CD4-positive, alpha-beta T cell treated with Interleukin-1 beta for 1 hour (primary cell): ENCODE results near the gene NFATC3.
"Not testable (repeated sequence)": the region's sequence is repeated elsewhere in the genome, so short reads cannot be mapped to it uniquely, and the experiment has no call there.

Source experiments
- DNase-seq, 2 donors: peaks; one replicate each; pipeline ENCODE4 v3.0.0-alpha.2; 2020 to 2022

The NFATC3 gene

DNA sequence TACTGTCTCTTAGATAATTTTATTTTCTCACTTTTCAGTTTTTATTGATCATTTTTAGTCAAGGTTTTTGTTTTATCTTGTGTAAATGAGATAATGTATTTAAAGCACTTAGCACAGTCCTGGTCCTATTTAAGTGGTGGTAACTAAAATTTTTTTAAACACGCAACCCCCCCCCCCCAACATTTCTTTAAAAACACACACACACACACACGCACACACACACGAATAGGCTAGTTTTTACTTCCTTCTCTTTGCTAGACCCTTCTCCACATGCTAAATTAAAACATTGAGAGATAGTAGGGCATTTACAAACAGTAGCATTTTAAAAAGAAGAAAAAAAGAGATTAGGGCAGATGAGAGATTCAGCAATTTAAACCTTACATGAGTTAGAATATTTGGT lies 5.0 kb downstream of the NFATC3 start:
- no peak for DNase-seq

DNA sequence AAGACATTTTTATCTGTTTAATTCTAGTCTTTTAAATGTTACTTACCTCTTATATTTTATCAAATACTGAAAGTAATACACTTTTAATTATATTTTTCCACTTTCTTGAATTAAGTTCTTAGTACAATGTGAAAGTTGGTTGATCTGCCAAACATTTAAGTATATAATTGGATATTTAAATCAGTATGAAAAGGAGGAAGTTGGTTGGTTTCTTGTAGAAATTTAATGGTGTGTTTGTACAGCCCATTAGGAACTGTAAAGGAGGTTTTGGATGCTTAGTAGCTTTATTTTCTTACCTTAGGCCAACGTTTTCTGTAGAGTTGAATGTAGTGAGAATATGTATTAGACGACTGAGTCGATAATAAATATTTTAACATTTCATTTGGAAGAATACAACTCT lies 5.4 kb downstream of the NFATC3 start:
- DNase-seq: no peak

DNA sequence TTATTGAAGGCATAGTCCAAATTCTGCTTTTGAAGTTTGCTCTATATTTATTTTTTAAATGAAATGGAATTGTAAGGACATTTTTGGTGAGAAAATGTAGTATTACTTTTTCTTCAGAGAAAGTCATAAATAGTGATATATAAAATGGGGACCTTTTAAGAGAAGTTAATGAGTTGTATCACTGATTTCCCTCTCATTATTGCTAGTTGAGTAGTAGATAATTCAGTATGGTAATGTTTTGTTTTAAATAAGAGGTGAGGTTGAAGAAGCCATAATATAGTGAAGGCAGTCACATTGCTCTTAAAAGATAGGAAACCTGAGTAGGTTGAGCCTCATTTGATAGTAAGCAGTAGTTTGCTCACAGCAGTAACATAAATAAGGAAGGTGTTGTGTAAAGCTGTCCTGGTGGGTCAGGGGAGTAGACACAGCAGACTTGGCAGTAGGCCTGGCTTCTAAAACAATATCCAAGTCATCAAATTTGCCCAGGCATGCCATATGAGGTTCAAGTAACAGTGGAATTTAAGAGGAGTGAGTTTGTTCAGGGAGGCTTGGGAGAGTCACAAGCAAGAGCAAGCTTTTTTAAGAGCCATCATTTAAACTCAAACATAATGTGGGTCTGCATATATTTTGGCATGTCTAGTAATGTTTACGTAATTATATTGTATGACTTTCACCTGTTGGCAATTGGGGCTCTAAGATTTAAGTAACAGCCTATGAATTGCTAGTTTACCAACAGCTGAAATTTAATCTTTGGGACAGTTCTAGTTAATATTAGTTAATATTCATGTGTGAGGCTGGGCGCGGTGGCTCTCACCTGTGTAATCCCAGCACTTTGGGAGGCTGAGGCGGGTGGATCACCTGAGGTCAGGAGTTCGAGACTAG lies 6.5 kb downstream of the NFATC3 start:
- no peak for DNase-seq

DNA sequence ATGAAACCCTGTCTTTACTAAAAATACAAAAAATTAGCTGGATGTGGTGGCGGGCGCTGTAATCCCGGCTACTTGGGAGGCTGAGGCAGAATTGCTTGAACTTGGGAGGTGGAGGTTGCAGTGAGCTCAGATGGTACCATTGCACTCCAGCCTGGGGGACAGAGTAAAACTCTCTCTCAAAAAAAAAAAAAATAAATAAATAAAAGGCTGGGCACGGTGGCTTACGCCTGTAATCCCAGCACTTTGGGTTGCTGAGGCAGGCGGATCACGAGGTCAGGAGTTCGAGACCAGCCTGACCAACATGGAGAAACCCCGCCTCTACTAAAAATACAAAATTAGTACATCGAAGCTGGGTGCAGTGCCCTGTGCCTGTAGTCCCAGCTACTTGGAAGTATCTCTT lies 7.1 kb downstream of the NFATC3 start:
- not testable (repeated sequence) for DNase-seq

DNA sequence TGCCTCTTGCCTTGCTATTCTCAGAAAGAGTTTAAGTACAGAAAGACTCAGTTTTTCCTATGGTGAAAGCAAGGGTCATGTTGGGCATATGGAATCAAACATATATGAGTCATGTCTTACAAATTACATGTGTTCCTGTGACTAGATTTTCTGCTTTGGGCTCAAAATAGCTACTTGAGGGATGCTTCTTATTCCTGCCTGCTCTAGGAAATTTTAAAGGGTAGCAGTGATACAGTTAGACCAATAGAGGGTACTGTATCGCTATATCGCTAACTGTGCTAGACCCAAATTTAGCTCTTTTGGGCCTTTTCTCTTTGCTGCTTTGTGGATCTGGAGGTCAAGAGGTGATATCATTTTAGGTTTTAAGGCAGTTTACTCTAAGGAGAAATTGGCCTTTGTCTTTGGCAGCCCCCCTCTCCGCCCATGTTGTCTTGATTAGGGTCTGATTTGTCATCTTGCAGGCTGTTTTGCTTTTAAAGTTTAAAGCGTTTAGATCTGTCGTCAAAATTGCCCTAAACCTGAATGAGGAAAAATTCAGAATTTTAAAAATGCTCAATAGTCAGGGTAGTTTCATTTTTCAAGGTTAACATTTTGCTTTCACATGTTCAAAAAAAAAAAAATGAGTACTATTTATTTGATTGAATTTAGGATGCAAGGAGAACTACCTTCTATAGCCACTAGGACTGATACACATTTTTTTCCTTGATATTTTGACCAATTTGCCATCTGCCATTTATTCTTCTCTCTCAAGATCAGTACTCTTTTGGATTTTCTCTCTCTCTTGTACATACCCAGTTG lies 8.8 kb downstream of the NFATC3 start:
- DNase-seq: peak in 1 of 2 donors; percentile 50

DNA sequence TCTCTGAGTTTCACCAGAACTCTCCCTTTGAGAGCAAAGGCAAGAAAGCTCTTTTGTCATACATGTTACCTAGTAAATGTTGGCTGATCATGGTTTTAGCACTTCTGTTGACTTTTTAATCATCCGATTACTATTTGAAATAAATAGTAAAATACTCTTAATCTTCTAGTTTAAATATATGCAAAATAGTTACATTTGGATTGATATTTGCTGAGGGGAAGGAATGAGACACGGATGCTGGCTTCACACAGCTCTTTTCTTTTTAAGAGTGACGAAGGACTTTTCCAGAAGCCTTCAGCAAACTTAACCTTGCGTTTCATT lies 9.4 kb downstream of the NFATC3 start:
- DNase-seq: no peak

DNA sequence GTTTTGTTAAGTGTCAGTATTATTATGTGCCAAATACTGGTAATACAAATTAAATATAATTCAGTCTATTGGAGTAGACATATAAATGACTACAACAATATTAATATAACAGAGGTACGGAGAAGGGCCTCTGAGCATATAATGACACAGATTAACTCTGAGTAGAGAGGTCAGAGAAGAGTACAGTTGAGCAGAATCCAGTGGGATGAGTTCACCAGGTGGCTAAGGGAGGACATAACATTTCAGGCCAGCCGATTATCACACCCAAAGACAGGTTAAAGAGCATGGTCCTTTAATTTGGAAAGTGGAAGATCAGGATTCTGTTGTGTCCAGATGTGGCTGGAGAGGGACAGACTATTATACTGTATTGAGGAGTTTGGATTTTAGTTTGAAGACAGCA lies 11.3 kb downstream of the NFATC3 start:
- no peak for DNase-seq

DNA sequence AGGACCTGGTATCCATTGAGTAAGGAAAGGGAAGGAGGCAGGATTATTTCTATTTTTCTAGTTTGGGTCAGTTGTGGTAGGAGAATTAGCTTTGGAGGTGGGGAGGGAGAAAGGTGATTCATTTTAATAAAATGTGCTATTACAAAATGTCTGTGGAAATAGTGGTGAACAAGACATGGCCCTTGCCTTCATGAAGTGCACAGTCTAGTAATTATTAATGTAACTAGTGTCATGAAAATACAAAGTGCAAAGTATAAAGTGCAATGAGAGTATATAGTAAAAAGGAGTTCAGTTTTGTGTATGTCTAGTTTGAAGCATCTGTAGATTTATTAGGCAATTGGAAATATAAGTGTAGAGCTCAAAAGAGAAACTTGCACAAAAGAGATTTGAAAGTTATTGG lies 11.9 kb downstream of the NFATC3 start:
- no peak for DNase-seq

DNA sequence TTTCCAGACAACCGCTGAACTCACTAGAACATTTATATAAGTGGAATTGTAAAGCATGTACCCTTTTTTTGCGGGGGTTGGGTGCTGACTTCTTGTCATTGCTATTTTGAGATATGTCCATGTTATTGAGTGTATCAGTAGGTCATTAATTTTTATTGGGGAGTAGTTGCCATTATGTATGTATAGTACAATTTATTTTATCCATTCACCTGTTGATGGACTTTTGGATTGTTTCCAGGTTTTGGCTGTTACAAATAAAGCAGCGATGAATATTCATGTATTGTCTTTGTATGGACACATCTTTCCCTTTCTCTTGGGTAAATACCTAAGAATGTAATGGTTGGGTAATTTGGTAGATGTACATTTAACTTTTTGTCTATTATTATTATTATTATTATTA lies 12.7 kb downstream of the NFATC3 start:
- no peak for DNase-seq

DNA sequence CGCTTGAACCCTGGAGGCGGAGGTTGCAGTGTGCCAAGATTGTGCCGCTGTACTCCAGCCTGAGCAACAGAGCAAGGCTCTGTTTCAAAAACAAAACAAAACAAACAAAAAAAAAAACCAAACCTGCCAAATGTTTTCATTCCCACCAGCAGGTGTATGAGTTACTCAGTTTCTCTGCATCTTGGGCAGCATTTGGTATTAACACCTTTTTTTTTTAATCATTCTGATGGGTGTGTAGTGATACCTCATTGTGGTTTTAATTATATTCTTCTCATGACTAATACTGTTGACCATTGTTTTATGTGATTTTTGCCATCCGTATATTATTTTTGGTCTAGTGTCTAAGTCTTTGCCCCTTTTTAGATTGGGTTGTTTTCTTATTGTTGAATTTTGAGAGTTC lies 15.3 kb downstream of the NFATC3 start:
- no peak for DNase-seq

DNA sequence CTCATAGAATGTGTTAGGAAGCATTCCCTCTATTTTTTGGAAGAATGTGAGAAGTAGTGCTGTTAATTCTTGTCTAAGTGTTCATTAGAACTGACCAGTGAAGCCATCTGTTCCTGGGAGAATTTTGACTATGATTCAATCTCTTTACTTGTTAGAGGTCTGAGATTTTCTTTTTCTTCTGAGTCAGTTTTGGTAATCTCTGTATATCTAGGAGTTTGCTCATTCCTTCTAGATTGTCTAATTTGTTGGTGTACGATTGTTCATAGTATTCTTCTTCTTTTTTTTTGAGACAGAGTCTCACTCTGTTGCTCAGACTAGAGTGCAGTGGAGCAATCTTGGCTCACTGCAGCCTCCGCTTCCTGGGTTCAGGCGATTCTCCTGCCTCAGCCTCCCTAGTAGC lies 20.4 kb downstream of the NFATC3 start:
- no peak for DNase-seq

DNA sequence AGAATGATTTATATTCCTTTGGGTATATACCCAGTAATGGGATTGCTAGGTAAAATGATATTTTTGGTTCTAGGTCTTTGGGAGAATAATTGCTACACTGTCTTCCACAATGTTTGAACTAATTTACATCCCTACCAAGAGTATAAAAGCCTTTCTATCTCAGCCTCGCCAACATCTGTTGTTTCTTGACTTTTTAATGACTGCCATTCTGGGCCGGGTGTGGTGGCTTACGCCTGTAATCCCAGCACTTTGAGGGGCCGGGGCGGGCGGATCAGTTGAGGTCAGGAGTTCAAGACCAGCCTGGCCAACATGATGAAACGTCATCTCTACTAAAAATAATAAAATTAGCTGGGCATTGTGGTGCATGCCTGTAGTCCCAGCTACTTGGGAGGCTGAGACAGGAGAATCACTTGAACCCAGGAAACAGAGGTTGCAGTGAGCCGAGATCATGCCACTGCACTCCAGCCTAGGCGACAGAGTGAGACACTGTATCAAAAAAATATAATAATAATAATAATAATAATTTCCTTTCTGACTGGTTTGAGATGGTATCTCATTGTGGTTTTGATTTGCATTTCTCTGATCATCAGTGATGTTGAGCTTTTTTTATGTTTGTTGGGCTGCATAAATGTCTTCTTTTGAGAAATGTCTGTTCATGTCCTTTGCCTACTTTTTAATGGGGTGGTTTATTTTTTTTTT lies 22.2 kb downstream of the NFATC3 start:
- DNase-seq: not testable (repeated sequence)

DNA sequence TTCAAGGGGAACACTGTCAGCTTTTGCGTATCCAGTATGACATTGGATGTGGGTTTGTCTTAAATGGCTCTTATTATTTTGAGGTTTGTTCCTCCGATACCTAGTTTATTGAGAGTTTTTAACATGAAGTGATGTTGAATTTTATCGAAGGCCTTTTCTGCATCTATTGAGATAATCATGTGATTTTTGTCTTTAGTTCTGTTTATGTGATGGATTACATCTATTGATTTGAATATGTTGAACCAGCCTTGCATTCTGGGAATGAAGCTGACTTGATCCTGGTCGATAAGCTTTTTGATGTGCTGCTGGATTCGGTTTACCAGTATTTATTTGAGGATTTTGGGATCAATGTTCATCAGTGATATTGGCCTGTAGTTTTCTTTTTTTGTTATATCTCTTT lies 24.0 kb downstream of the NFATC3 start:
- not testable (repeated sequence) for DNase-seq

DNA sequence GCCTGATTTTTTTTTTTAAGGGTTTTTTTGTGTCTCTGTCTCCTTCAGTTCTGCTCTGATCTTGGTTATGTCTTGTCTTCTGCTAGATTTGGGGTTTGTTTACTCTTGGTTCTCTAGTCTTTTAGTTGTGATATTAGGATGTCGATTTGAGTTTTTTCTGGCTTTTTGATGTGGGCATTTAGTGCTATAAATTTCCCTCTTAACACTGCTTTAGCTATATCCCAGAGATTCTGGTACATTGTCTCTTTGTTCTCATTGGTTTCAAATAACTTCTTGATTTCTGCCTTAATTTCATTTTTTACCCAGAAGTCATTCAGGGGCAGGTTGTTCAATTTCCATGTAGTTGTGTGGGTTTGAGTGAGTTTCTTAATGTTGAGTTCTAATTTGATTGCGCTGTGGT lies 25.4 kb downstream of the NFATC3 start:
- not testable (repeated sequence) for DNase-seq

DNA sequence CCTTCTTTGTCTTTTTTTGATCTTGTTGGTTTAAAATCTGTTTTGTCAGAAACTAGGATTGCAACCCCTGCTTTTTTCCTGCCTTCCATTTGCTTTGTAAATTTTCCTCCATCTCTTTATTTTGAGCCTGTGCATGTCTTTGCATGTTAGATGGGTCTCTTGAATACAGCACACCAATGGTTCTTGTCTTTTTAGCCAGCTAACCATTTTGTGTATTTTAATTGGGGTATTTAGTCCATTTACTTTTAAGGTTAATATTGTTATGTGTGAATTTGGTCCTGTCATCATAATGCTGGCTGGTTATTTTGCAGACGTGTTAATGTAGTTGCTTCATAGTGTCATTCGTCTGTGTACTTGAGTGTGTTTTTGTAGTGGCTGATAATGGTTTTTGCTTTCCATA lies 26.2 kb downstream of the NFATC3 start:
- DNase-seq: no peak

DNA sequence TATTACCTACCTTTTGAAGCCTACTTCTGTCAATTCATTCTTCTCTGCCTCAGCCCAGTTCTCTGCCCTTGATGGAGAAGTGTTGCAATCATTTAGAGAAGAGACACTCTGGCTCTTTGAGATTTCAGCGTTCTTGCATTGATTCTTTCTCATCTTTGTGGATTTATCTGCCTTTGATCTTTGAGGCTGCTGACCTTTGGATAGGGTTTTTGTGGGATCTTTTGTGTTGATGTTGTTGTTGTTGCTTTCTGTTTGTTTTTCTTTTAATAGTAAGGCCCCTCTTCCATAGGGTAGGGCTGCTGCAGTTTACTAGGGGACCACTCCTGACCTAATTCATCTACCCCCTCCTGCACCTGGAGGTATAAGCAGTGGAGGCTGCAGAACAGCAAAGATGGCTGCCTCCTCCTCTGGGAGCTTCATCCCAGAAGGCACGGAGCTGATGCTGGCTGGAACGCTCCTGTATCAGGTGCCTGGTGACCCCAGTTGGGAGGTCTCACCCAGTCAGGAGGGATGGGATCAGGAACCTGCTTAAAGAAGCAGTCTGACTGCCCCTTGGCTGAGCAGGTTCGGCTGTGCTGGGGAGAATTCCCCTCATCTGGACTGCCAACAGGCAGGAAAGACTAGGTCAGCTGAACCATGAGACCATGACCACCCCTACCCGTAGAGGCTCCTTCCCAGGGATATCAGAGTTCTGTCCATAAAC lies 28.0 kb downstream of the NFATC3 start:
- DNase-seq: no peak

DNA sequence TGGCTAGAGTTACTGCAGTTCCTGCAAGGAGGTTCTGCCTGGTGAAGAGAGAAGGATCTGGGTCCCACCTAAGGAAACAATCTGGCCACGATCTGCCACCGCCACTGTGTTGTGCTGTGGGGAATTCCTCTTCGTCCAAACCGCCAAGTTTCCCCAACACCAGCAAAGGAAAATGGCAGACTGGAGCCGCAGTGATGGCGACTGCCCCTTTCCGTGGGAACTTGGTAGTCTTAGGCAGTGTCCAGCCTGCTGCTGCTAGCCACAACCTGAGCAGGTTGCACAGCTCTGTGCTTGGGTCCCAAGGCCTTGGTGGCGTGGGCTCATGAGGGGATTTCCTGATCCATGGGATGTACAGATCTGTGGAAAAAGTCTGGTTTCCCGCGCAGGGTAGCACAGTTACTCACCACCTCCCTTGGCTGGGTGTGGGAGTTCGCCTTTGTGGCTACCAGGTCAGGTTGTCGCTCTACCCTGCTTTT lies 28.6 kb downstream of the NFATC3 start:
- DNase-seq: no peak

DNA sequence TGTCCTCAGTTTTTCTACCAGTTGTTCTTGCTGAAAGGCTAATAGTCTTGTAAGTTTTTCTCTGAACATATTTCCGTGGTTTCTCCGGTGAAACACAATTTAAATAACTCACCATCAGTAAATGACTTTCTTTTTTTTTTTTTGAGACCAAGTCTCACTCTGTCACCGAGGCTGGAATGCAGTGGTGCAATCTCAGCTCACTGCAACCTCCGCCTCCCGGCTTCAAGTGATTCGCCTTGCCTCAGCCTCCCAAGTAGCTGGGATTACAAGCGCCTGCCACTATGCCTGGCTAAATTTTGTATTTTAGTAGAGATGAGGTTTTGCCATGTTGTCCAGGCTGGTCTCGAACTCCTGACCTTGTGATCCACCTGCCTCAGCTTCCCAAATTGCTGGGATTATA lies 29.8 kb downstream of the NFATC3 start:
- not testable (repeated sequence) for DNase-seq

DNA sequence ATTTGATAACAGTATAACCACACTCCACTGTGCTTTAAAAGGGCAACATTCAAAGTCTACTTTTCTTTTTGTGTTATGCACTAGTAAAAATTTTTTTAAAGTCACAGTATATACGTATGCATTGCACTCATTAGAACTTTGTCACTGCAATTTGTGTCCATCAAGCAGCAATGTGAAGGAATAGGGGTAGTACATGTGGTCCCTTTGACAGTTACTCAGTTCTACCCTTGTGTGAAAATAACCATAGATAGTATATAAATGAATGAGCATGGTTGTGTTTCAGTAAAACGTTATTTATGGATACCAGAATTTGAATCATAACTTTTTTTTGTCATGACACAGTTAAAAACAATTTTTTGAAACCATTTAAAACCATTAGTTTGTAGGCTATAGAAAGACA lies 30.7 kb downstream of the NFATC3 start:
- no peak for DNase-seq

DNA sequence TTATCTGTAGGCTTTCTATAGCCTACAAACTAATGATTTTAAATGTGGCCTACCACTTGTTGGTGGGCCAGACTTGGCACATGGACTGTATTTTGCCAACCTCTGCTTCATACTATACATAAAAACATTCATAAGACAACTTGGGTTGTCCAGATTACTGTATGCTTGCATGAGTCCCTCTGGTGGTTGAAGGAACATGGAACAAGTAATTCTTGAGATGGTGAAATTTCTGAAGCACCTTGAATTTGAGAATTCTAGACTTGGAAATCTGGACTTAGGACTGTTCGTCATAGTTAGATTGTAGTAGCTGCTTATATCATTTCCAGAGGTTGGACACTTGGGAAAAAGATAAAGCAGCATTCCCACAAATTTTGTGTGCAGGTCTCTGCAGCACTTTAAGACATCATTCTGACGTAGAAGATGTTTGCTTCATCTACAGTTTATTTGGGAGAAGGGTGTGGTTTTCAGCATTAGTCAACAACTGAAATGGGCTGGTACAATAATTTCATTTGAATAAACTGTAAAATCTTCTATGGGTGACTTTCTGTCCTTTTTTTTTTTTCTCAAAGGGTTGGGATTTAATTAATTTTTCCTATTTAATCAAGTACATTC lies 31.2 kb downstream of the NFATC3 start:
- peak in 1 of 2 donors; percentile 49 for DNase-seq

DNA sequence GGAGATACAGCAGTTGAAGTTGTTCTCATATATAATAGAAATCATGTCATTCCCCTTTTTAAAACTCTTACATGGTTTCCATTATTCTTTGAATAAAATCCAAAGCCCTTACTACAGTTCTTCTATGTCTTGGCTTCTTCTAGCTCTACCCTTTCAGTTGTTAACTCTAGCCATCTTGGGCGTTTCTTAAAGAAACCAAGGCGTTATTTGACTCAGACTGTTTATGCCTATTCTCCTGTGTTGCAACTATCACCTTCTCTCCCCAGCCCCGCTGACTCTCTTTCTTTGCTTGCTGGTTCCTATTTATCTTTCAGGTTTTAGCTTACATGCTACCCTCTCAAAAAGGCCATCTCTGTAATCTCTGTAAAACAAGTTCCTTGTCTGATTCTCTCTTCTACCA lies 32.7 kb downstream of the NFATC3 start:
- DNase-seq: no peak

DNA sequence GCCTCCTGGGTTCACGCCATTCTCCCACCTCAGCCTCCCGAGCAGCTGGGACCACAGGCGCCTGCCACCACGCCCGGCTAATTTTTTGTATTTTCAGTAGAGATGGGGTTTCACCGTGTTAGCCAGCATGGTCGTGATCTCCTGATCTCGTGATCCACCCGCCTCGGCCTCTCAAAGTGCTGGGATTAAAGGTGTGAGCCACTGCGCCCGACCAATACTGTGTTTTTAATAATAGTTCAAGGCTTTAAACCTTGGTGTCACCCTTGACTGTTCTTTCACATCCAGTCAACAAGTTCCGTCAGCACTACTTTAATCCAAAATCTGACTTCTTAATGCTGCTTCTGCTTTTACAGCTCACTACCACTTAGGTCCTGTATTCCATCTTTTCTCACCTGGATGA lies 33.8 kb downstream of the NFATC3 start:
- DNase-seq: peak in 1 of 2 donors; percentile 18
